SK-N-SH treated with all-trans-retinoic acid at 6 μM for 48 hours (cell line): ENCODE measurements around the gene CDKL5.
A peak's percentile ranks its signal among the peaks of the same experiment; 100 is the strongest.
"Not testable (repeated sequence)": the region's sequence is repeated elsewhere in the genome, so short reads cannot be mapped to it uniquely, and the experiment has no call there.

Experiments
- ATAC-seq: fragments of 200-7000 bp; cut with Tn5 transposase; 3 replicates; pipeline ENCODE4 v1.9.1; 2020; ENCODE audit warnings: mild to moderate bottlenecking, moderate library complexity
- ARNTL ChIP-seq: fragments of 450-650 bp; formaldehyde crosslinking; IDR thresholded peaks from 2 replicates; pipeline ENCODE4 v1.5.0; 2020; ENCODE audit warnings: low read depth, mild to moderate bottlenecking, moderate library complexity, borderline replicate concordance
- BACH2 ChIP-seq: fragments of 250-450 bp; sonication (Bioruptor Pico); IDR thresholded peaks from 2 replicates; pipeline ENCODE4 v1.9.0; 2021; ENCODE audit warnings: mild to moderate bottlenecking, borderline replicate concordance
- CREB5 ChIP-seq: fragments of 250-450 bp; sonication (Bioruptor Pico); IDR thresholded peaks from 2 replicates; pipeline ENCODE4 v1.5.1; 2020; ENCODE audit warnings: low read depth, mild to moderate bottlenecking, moderate library complexity
- CSDC2 ChIP-seq: fragments of 250-450 bp; sonication (Bioruptor Pico); IDR thresholded peaks from 2 replicates; pipeline ENCODE4 v1.5.0; 2020; ENCODE audit warnings: mild to moderate bottlenecking, moderate library complexity
- ESRRG ChIP-seq: fragments of 250-450 bp; sonication (Bioruptor Pico); IDR thresholded peaks from 2 replicates; pipeline ENCODE4 v1.6.1; 2021; ENCODE audit warnings: mild to moderate bottlenecking
- GLIS3 ChIP-seq: fragments of 250-450 bp; sonication (Bioruptor Pico); IDR thresholded peaks from 2 replicates; pipeline ENCODE4 v1.5.0; 2020; ENCODE audit warnings: mild to moderate bottlenecking, moderate library complexity
- ISL1 ChIP-seq: fragments of 250-450 bp; sonication (Bioruptor Pico); IDR thresholded peaks from 2 replicates; pipeline ENCODE4 v2.1.2; 2022; ENCODE audit warnings: mild to moderate bottlenecking, moderate library complexity
- OSR1 ChIP-seq: fragments of 250-450 bp; sonication (Bioruptor Pico); IDR thresholded peaks from 2 replicates; pipeline ENCODE4 v1.8.0; 2022; ENCODE audit warnings: moderate library complexity, mild to moderate bottlenecking, inconsistent platforms
- PATZ1 ChIP-seq: fragments of 250-450 bp; sonication (Bioruptor Pico); IDR thresholded peaks from 2 replicates; pipeline ENCODE4 v1.8.0; 2020; ENCODE audit warnings: mild to moderate bottlenecking, moderate library complexity, borderline replicate concordance
- POU6F1 ChIP-seq: fragments of 250-450 bp; sonication (Bioruptor Pico); IDR thresholded peaks from 2 replicates; pipeline ENCODE4 v1.8.0; 2021; ENCODE audit warnings: low read depth, mild to moderate bottlenecking, moderate library complexity, borderline replicate concordance
- SNAI2 ChIP-seq: fragments of 250-450 bp; sonication (Bioruptor Pico); IDR thresholded peaks from 2 replicates; pipeline ENCODE4 v1.5.0; 2020; ENCODE audit warnings: mild to moderate bottlenecking, moderate library complexity
- TCF4 ChIP-seq: fragments of 250-450 bp; sonication (Bioruptor Pico); IDR thresholded peaks from 2 replicates; pipeline ENCODE4 v1.8.0; 2021; ENCODE audit warnings: mild to moderate bottlenecking, moderate library complexity, borderline replicate concordance
- TOX ChIP-seq: fragments of 250-450 bp; sonication (Bioruptor Pico); IDR thresholded peaks from 2 replicates; pipeline ENCODE4 v1.8.0; 2021; ENCODE audit warnings: mild to moderate bottlenecking, moderate library complexity, borderline replicate concordance
- TSHZ2 ChIP-seq: fragments of 250-450 bp; sonication (Bioruptor Pico); IDR thresholded peaks from 2 replicates; pipeline ENCODE4 v1.5.0; 2020; ENCODE audit warnings: mild to moderate bottlenecking, moderate library complexity
- ZC3H10 ChIP-seq: fragments of 250-450 bp; sonication (Bioruptor Pico); IDR thresholded peaks from 2 replicates; pipeline ENCODE4 v1.5.1; 2021; ENCODE audit warnings: mild to moderate bottlenecking, moderate library complexity
- ZFP3 ChIP-seq: fragments of 250-450 bp; sonication (Bioruptor Pico); IDR thresholded peaks from 2 replicates; pipeline ENCODE4 v1.5.0; 2020; ENCODE audit warnings: mild to moderate bottlenecking, moderate library complexity
- ZFP30 ChIP-seq: fragments of 450-650 bp; formaldehyde crosslinking; IDR thresholded peaks from 2 replicates; pipeline ENCODE4 v1.5.0; 2022; ENCODE audit warnings: mild to moderate bottlenecking, moderate library complexity
- ZNF565 ChIP-seq: fragments of 450-650 bp; formaldehyde crosslinking; conservative IDR thresholded peaks from 2 replicates; pipeline ENCODE4 v1.5.0; 2020; ENCODE audit warnings: low read depth, mild to moderate bottlenecking, moderate library complexity
- ZNF70 ChIP-seq: fragments of 450-650 bp; formaldehyde crosslinking; IDR thresholded peaks from 2 replicates; pipeline ENCODE4 v1.5.0; 2020; ENCODE audit warnings: mild to moderate bottlenecking, moderate library complexity
- ZNF8 ChIP-seq: fragments of 450-650 bp; formaldehyde crosslinking; IDR thresholded peaks from 2 replicates; pipeline ENCODE4 v1.5.0; 2020; ENCODE audit warnings: mild to moderate bottlenecking, moderate library complexity

CDKL5 gene

GRCh38 chrX:18424482-18425198 lies 768 bp upstream of the CDKL5 start:
- TF ChIP-seq BACH2 (CRISPR knock-in tag) (no peak), ZNF565 (no peak), OSR1 (CRISPR knock-in tag) (no peak), TOX (CRISPR knock-in tag) (no peak), ZFP3 (CRISPR knock-in tag) (no peak), TSHZ2 (CRISPR knock-in tag) (no peak), GLIS3 (no peak), CREB5 (no peak), TCF4 (no peak), POU6F1 (no peak), ZC3H10 (CRISPR knock-in tag) (no peak), ARNTL (CRISPR knock-in tag) (no peak), CSDC2 (CRISPR knock-in tag) (no peak), SNAI2 (no peak), PATZ1 (CRISPR knock-in tag) (no peak)
- ATAC-seq: peak; percentile 51

GRCh38 chrX:18426004-18426320 lies 554 bp downstream of the CDKL5 start:
- TF ChIP-seq GLIS3 (no peak), PATZ1 (CRISPR knock-in tag) (no peak)
- no peak; the same call in 2 of the 3 replicates for ATAC-seq

GRCh38 chrX:18428006-18428405 lies 2.6 kb downstream of the CDKL5 start:
- ATAC-seq: no peak
- TF ChIP-seq CREB5 (no peak), ZFP30 (CRISPR knock-in tag) (no peak), OSR1 (CRISPR knock-in tag) (no peak), SNAI2 (no peak), ESRRG (no peak), ISL1 (CRISPR knock-in tag) (no peak), TSHZ2 (CRISPR knock-in tag) (no peak), ZNF8 (CRISPR knock-in tag) (no peak), GLIS3 (no peak), ZFP3 (CRISPR knock-in tag) (no peak), CSDC2 (CRISPR knock-in tag) (no peak), ARNTL (CRISPR knock-in tag) (no peak), ZNF70 (CRISPR knock-in tag) (no peak), TOX (CRISPR knock-in tag) (no peak), POU6F1 (no peak), ZC3H10 (CRISPR knock-in tag) (no peak)

- not testable (repeated sequence) for ATAC-seq
Observed at GRCh38 chrX:18433288-18433687, 7.9 kb downstream of the CDKL5 start.
